Neural progenitor cell (in vitro differentiated cells): Measurements from ENCODE around the gene RPS6KA5.

Source experiments
- EZH2 ChIP-seq: fragments of 200-600 bp; sonication (generic); IDR thresholded peaks from 2 replicates; pipeline ENCODE4 v1.6.1; 2017; ENCODE audit warnings: antibody characterized with exemption, mild to moderate bottlenecking, moderate library complexity
- EZH2phosphoT487 ChIP-seq: fragments of 200-600 bp; sonication (generic); IDR thresholded peaks from 2 replicates; pipeline ENCODE4 v1.6.1; 2017; ENCODE audit warnings: antibody characterized with exemption
- TF ChIP-seq, protein P1 (sequence below): fragments of 200-600 bp; sonication (generic); IDR thresholded peaks from 2 replicates; pipeline ENCODE4 v1.5.1; 2017; ENCODE audit warnings: antibody characterized with exemption, mild to moderate bottlenecking

DNA sequence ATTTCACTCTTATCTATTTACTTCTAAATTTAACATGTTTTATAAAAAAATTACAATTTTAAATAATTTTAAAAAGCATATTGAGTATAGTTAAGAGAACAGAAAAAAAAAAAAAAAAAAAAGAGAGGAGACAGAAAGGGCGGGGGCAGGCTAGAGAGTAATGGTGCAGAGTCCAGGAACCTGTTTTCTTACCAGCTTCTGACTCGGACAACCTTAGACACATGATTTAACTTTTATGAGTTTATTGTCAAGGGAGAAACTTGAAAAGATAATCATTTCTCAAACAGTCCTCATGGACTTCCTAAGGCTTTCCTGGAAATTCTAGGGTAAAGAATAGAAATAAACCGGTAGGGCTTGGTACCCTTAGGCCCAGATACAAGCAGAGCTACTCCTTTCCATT is 84.3 kb downstream of the RPS6KA5 start:
- TF ChIP-seq, protein P1, sequence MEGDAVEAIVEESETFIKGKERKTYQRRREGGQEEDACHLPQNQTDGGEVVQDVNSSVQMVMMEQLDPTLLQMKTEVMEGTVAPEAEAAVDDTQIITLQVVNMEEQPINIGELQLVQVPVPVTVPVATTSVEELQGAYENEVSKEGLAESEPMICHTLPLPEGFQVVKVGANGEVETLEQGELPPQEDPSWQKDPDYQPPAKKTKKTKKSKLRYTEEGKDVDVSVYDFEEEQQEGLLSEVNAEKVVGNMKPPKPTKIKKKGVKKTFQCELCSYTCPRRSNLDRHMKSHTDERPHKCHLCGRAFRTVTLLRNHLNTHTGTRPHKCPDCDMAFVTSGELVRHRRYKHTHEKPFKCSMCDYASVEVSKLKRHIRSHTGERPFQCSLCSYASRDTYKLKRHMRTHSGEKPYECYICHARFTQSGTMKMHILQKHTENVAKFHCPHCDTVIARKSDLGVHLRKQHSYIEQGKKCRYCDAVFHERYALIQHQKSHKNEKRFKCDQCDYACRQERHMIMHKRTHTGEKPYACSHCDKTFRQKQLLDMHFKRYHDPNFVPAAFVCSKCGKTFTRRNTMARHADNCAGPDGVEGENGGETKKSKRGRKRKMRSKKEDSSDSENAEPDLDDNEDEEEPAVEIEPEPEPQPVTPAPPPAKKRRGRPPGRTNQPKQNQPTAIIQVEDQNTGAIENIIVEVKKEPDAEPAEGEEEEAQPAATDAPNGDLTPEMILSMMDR = no peak
- TF ChIP-seq EZH2phosphoT487 (no peak), EZH2 (no peak)
